Dedifferentiated amniotic fluid mesenchymal stem cell (primary cell): ENCODE data around the gene PRPF4.
"Not testable (repeated sequence)": the region's sequence is repeated elsewhere in the genome, so short reads cannot be mapped to it uniquely, and the experiment has no call there.

Experiments used
- DNase-seq: peaks from one replicate; pipeline ENCODE4 v3.0.0-alpha.2; 2016; ENCODE audit errors: extremely low spot score

The PRPF4 gene

DNA sequence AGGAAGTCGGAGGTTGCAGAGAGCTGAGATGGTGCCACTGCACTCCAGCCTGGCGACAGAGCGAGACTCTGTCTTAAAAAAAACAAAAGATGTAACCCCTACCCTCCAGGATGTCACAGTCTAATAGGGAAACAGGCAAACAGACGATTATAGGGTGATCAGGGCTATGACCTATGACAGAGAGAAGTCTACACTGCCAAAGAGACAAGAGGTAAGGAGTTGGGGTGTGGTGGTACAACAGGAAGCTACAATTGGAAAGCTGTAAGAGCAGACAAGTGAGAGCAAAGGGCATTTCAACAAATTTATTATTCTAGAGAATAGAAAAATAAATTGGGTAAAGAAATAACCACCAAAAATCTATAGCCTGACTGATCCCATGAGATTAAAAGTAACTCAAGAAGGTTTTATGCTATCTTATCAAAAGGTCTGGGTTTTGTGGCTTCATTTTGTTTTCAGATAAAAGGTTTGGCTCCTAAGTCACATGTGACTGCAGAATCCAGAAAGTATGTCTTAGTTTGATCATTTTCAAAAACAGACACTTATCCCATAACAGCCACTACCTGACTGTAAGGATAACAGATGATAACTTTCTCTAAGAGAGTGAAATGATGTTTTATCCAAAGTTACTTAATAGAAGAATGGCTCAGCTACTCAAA lies 7.4 kb upstream of the PRPF4 start:
- DNase-seq, result no peak

DNA sequence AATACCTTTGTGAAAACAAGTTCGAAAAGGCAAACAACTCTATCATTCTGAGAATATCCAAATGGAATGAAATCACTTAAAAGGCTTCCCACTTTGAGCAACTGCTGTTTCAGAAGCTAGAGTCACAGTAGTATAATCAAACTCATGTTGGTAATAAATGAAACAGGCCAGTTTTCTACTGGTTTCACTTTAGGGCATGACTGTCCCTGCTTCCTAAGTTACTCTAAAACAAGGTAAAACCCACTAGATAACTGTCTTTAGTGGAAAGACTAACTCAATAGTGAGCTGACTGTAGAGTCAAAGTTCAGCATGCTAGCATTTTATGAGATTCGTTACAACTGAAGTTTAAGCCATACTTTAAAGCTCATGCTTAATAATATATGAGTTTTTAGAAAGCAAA lies 6.1 kb upstream of the PRPF4 start:
- no peak for DNase-seq

DNA sequence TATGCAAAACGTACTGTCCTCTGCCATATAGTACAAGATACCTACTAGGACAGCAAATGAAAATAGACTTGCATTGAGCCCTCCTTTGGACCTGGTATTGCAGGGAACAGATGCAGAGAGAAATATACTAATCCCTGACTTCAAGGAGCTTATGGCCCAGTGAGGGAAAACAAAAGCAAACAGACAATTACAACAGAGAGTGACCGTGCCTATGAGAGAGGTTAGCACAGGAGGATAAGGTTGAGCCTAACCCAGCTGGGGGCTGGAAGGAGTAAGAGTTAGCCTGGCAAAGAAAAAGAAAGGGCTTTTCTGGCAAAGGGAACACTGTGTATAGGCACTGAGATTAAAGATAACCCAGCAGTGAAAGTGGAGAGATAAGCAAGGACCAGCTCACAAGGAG lies 5.6 kb upstream of the PRPF4 start:
- DNase-seq, result no peak

GRCh38 chr9:113274474-113275156 lies 843 bp upstream of the PRPF4 start:
- peak; percentile 67 for DNase-seq

- DNase-seq, result no peak
Measured at GRCh38 chr9:113278840-113279239, 3.4 kb downstream of the PRPF4 start.

GRCh38 chr9:113281356-113281755 lies 5.9 kb downstream of the PRPF4 start:
- DNase-seq, result no peak

DNA sequence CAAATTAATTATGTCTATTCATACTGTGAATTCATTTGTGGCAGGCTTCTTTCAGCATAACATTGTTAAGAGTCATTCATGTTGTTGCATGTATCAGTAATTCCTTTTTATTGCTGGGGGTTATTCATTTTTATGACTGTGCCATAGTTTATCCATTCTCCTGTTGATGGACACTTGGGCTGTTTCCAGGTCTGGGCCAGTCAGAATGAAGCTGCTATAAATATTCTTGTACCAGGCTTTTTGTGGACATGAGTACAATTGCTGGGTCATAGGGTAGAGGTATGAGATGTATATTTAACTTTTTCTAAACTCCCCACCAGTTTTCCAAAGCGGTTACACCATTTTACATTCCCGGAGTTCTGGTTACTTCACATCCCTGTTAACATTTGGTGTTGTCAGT lies 13.6 kb downstream of the PRPF4 start:
- no peak for DNase-seq

DNA sequence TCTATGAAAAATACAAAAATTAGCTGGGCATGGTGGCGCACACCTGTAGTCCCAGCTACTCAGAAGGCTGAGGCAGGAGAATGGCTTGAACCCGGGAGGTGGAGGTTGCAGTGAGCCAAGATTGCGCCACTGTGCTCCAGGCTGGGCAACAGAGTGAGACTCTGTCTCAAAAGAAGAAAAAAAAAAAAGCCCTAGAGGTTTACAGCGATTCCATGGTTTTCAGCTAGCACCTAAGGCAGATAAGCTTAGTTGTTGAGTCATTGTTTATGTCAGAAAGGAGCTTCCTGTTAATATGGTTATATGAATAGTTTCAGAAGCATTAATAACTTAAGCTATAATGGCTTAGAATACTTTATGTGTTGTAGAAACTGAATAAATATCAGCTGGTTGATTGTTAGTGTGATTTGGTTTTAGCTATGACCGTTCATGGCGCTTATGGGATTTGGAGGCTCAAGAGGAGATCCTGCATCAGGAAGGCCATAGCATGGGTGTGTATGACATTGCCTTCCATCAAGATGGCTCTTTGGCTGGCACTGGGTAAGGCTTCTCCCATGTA lies 14.7 kb downstream of the PRPF4 start:
- no peak for DNase-seq

GRCh38 chr9:113293285-113293878 lies 17.9 kb downstream of the PRPF4 start:
- DNase-seq, result peak; percentile 82

GRCh38 chr9:113296247-113296646 lies 20.8 kb downstream of the PRPF4 start:
- not testable (repeated sequence) for DNase-seq

DNA sequence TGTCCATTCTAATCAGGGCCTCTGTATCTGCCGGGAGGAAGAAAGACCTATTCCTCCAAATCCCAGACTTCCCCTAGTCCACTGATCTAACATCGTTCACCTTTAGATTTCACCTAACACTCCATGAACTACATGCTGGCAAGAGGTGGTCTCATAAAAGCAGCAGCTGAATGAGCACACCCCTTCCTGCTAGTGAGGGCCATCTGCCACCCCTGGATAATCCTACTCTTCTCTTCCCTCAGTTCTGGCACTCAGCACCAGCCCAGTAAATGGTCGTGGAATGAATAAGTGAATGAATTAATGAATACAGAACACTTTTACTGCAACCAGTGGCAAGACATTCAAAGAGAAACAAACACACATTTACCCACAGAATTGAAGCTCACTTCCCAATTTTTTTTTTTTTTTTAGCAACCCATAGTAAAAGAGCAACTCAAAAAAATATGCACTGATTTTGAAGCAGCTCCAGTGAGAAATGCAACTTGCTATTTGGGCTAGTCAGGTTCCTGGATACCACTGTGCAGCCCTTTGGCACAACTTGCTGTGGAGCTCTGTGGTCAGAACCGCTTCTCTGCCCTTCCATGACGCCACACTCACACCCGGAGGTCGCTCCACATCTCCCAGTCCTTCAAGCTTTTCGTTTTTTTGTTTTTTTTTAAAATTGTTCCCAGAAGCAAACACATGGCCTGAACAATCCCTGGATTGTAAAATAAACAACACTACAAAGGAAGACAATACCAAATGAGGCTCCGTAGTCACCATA lies 21.5 kb downstream of the PRPF4 start:
- DNase-seq, result no peak

- DNase-seq, result no peak
Measured at GRCh38 chr9:113298311-113298710, 22.9 kb downstream of the PRPF4 start.

GRCh38 chr9:113298924-113299770 lies 23.7 kb downstream of the PRPF4 start:
- no peak for DNase-seq

GRCh38 chr9:113299800-113300292 lies 24.4 kb downstream of the PRPF4 start:
- no peak for DNase-seq

GRCh38 chr9:113301548-113301947 lies 26.1 kb downstream of the PRPF4 start:
- no peak for DNase-seq

GRCh38 chr9:113302792-113303418 lies 27.4 kb downstream of the PRPF4 start, which contains the start of gene RNF183:
RNF183 (minus strand) TSS chr9:113303376; CDS start chr9:113298184, 5,192 bp downstream.
- no peak for DNase-seq

- DNase-seq, result no peak
Measured at GRCh38 chr9:113306566-113306965, 31.1 kb downstream of the PRPF4 start.

GRCh38 chr9:113307396-113307975 lies 32.0 kb downstream of the PRPF4 start:
- no peak for DNase-seq

DNA sequence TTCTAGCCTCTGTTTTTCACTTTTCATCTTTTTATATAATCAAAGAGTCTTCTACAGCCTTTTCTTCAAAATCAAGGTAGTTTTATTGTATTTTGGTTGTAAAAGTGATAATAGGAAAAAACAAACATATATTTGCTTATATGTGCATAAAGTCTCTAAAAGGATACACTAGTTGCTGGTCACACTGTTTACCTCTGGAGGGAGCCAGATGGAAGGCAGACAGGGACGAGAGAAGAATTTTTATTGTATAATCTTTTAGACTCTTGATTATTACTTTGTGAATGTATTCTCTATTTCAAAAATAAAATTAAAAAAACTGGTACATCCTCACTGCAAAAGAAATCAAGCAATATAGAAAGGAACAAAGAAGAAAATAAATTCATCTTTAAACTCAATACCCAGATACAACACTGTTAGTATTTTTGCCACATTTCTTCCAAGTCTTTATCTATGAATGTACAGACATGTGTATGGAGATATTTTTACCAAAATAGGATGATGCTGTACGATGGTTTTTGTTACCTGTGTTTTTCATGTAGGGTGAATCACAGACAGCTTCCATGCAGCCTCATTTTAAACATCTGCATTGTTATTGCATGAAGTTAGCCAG lies 33.9 kb downstream of the PRPF4 start:
- DNase-seq, result peak; percentile 67

- DNase-seq, result no peak
Measured at GRCh38 chr9:113310538-113310937, 35.1 kb downstream of the PRPF4 start.
